ENCODE data around the gene YWHAH. TPM values are rescaled to one million over a fixed set of nuclear protein-coding genes. Genes with fewer than 3 reads are reported as not detected.
A peak's percentile ranks its signal among the peaks of the same experiment; 100 is the strongest.

YWHAH gene
- total and polyA plus RNA-seq, 8 donors: 100 to 183 (median 113) TPM

- Histone ChIP-seq H3K36me3 (peaks cover 0 to 59% of the 10 kb centered on the region in 2 donors), H3K27me3 (no peaks in the 10 kb centered on the region), H3K9me3 (no peaks in the 10 kb centered on the region), H3K4me1 (peaks cover 22 to 60% of the 10 kb centered on the region in 2 donors), H3K27ac (peak overlapping the region; percentile 45 to 73), H3K4me3 (no peak overlapping the region)
- ATAC-seq (no peak), DNase-seq (no peak)
- intact Hi-C loops (cut with DNase I): no loop called here
- TF ChIP-seq CTCF (IDR thresholded peaks at IDR 0.05): no peak
These were observed 10.5 kb downstream of the YWHAH start for GRCh38 chr22:31954535-31955523.

- peaks cover 20 to 44% of the 10 kb centered on the region in 2 donors for H3K4me1 ChIP-seq
These were observed 12.0 kb downstream of the YWHAH start for GRCh38 chr22:31956360-31956759.

DNA sequence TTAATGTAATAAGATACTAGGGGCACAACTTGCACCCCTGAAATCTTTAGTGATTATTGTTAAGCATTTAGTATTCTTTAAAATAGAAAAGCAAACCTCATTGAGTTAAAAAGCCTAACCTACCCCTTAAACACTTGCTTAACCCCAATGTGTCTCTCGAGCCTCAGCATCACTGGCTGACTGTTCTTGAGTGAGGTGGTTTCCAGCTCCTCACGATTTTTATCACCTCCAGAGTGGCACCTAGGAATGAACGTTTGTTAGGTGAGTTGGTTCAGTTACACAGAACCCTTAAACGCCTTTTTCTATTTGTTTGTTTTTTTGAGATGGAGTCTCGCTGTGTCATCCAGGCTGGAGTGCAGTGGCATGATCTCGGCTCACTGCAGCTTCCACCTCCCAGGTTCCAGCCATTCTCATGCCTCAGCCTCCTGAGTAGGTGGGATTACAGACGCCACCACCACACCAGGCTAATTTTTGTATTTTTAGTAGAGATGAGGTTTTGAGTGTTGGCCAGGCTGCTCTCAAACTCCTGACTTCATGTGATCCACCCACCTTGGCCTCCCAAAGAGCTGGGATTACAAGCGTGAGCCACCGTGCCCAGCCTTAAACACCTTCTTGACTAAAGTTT, 13.7 kb downstream of the YWHAH start:
- no peaks in the 10 kb centered on the region for H3K9me3 ChIP-seq
- no peak for TF ChIP-seq CTCF (IDR thresholded peaks at IDR 0.05)
- H3K4me3 ChIP-seq: no peak overlapping the region
- DNase-seq: no peak
- peaks cover 10 to 27% of the 10 kb centered on the region in 2 donors for H3K4me1 ChIP-seq
- no peaks in the 10 kb centered on the region for H3K27me3 ChIP-seq
- no peak for ATAC-seq
- H3K36me3 ChIP-seq: peaks cover 0 to 45% of the 10 kb centered on the region in 2 donors
- H3K27ac ChIP-seq: no peak overlapping the region
- intact Hi-C loops (cut with DNase I): no loop called here

More at GRCh38 chr22:31956360-31956759, 12.0 kb downstream of the YWHAH start:
- no peak for ATAC-seq
- no peak for TF ChIP-seq CTCF (IDR thresholded peaks at IDR 0.05)
- no peak overlapping the region for H3K4me3 ChIP-seq
- peaks cover 0 to 45% of the 10 kb centered on the region in 2 donors for H3K36me3 ChIP-seq
- no peaks in the 10 kb centered on the region for H3K27me3 ChIP-seq
- intact Hi-C loops (cut with DNase I): no loop called here
- no peak overlapping the region for H3K27ac ChIP-seq
- DNase-seq: no peak
- H3K9me3 ChIP-seq: no peaks in the 10 kb centered on the region

DNA sequence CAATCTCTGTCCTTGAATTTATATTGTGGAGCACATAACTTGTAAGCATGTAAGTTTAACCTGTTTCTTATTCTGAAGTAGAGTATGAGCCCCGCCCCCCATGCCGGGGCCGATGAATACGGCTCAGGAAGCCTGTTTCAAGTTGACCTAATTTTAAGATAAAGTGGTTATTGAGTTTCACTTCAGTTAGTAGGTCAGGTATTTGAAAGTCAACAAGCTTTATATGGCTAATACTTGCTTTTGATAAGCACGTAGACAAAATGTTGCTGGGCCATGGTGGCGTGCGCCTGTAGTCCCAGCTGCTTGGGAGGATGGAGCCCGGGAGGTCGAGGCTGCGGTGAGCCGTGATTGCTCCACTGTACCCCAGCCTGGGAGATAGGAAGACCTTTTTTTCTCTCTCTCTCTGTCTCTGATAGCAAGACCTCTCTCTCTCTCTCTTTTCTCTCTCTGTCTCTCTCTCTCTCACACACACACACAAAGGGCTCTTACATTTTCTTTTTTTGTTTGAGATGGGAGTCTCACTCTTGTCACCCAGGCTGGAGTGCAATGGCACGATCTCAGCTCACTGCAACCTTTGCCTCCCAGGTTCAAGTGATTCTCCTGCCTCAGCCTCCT, 14.4 kb downstream of the YWHAH start:
- no peak for TF ChIP-seq CTCF (IDR thresholded peaks at IDR 0.05)

More for the DNA sequence above, 14.4 kb downstream of the YWHAH start:
- DNase-seq (peak in 1 of 4 donors; percentile 47), ATAC-seq (peak; percentile 77)
- peaks cover 0 to 45% of the 10 kb centered on the region in 2 donors for H3K36me3 ChIP-seq
- peaks cover 10 to 21% of the 10 kb centered on the region in 2 donors for H3K4me1 ChIP-seq
- no peaks in the 10 kb centered on the region for H3K9me3 ChIP-seq
- intact Hi-C loops (cut with DNase I): no loop called here
- H3K4me3 ChIP-seq: no peak overlapping the region
- no peak overlapping the region for H3K27ac ChIP-seq
- no peaks in the 10 kb centered on the region for H3K27me3 ChIP-seq

Data from left lung (tissue), 10 donors.